AG04449 (cell line): ENCODE data around the gene LRRC1.

Experiments used
- CTCF ChIA-PET: fragments of 350-600 bp; formaldehyde crosslinking; extraction: SDS; loops from one replicate; lab custom pipeline; 2021; ENCODE audit warnings: antibody characterized with exemption; lab: Yijun Ruan, JAX
- POLR2A ChIA-PET: fragments of 400-600, 350-600 bp; formaldehyde crosslinking; extraction: SDS; loops from one replicate; lab custom pipeline; 2020; ENCODE audit warnings: antibody characterized with exemption, inconsistent platforms; lab: Yijun Ruan, JAX
- DNase-seq: peaks from one replicate; pipeline ENCODE4 v3.0.0-alpha.2; 2010; ENCODE audit warnings: low read depth, low spot score
- H3K4me3 ChIP-seq: 2 replicates; pipeline ENCODE4 v1.5.1; 2011; ENCODE audit warnings: low read depth, mild to moderate bottlenecking, control low read depth, low read length
- CTCF ChIP-seq: IDR thresholded peaks from one replicate; pipeline ENCODE4 v1.5.1; 2011; ENCODE audit warnings: mild to moderate bottlenecking, moderate library complexity, low read length, control low read depth, inconsistent platforms; ENCODE audit not compliant: insufficient read depth; ENCODE audit errors: missing control alignments

LRRC1 gene

GRCh38 chr6:53796791-53797190 is 2.0 kb downstream of the LRRC1 start:
- DNase-seq, result no peak
- no peak for TF ChIP-seq CTCF
- ChIA-PET POLR2A (no interaction called here), CTCF (interaction anchor here (2.8 to 9.3 kb wide), 2 partner anchors 68 to 159 kb away, joined by 12 to 64 read pairs; no protein-coding TSS in a partner anchor)
- no peak overlapping the region for H3K4me3 ChIP-seq

GRCh38 chr6:53797304-53797703 is 2.5 kb downstream of the LRRC1 start:
- no peak for TF ChIP-seq CTCF
- no peak for DNase-seq
- ChIA-PET CTCF (interaction anchor here (1.4 to 9.3 kb wide), 3 partner anchors 63 to 159 kb away, joined by 3 to 64 read pairs (median 12); no protein-coding TSS in a partner anchor), POLR2A (no interaction called here)
- no peak overlapping the region for H3K4me3 ChIP-seq

DNA sequence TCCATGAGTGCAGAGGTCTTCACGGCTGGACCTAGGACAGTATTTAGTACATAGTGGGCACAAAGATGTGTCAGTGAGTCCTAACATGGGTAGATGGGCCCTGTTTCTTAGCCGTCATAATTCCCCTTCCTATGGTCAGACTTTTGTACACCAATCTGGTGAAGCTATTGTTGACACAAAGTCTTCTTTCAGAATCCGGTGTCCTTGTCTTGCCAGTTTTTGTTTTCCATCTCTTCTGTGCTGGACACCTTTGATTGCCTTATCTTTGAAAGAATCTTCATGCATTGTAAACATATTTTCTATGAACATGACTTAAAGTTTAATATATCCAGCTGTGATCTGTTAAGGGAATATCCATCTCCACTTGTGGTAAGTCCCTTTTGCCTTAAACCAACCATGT is 4.5 kb downstream of the LRRC1 start:
- no peak for DNase-seq
- CTCF ChIA-PET, result interaction anchor here (0.9 to 9.3 kb wide), 2 partner anchors 73 to 157 kb away, joined by 3 to 64 read pairs; no protein-coding TSS in a partner anchor
- TF ChIP-seq CTCF, result no peak
- POLR2A ChIA-PET, result no interaction called here
- no peak overlapping the region for H3K4me3 ChIP-seq

DNA sequence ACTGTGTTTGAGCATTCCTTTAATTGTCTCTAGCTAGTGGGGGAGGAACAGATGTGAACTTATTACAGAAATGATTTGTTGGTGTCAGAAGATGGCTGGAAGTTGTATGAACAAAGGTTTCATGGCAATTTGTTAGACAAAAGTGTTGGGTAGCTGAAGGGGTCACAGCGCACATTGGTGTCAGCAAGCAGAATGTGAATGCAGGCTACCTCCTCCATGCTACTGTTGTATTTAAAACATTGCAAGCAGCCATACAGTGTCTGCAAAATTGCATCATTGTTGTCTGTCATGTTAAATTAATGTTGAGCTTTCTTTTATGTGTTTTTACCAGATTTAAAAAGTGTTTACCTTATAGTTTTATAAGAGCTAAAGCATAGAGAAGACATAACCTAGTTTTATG is 6.2 kb downstream of the LRRC1 start:
- H3K4me3 ChIP-seq, result no peak overlapping the region
- DNase-seq, result no peak
- POLR2A ChIA-PET, result no interaction called here
- CTCF ChIA-PET, result interaction anchor here (0.7 to 1.4 kb wide), 3 partner anchors 10 to 309 kb away, joined by 3 to 4 read pairs (median 3); no protein-coding TSS in a partner anchor
- TF ChIP-seq CTCF, result no peak

DNA sequence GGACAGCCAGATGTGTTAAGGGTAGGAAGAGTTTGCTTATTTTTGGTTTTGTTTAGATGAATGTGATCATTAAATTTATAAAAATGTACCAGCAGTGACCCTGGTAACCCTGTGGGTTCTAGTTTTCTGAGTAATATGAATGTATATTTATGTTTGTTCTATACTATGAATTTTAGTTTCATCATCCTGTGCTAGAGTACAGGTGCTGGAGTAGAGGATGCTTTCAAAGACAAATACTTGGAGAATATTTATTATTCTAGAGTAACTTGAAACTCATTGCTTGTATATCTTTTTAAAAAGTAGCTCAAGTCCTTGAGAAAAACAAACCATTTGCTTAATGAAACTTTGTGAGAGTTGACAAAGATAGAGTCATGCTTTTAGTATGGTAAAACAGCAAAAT is 7.8 kb downstream of the LRRC1 start:
- no peak overlapping the region for H3K4me3 ChIP-seq
- CTCF ChIA-PET, result no interaction called here
- POLR2A ChIA-PET, result no interaction called here
- no peak for DNase-seq
- no peak for TF ChIP-seq CTCF

DNA sequence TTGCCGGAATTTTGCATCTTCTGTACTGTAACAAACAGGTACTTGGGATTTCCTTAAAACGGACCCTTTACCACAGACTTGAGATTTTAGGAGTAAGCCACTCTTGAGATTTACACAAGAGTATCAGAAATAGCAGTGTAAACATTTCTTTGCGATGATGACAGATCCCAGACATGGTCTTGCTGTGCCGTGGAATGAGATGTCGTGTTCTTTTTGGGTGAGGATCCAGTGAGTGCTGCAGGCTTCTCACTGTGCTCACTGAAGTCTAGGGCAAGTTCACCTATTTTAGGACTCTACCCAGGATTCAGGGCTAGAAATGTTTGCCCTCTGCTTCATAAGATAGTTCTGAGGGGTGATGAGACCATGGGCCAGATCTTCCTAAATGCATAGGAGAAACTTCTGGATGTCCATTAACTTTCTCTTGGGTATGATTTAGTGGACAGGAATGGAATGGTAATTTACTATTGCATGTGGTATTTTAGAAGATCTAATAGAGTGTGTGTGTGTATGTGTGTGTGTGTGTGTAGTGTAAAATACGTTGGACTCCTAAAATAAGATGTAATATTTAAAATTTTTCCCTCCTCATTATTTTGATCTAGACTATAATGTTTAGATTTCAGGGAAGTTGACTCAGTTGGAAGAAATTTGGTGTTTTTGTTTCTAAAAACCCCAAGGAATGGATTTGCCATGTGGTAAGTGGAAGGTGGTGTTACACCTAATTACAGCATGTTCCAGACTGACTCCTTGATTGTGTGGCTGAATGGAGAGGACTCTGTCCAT is 8.5 kb downstream of the LRRC1 start:
- no peak overlapping the region for H3K4me3 ChIP-seq
- CTCF ChIA-PET, result no interaction called here
- POLR2A ChIA-PET, result no interaction called here
- DNase-seq, result peak; percentile 51
- TF ChIP-seq CTCF, result no peak
